A673 (cell line): ENCODE measurements around the gene B3GNT8. TPM values are rescaled to one million over a fixed set of nuclear protein-coding genes. Genes with fewer than 3 reads are reported as not detected.

ENCODE experiments used
- BruUV-seq: library from RNA; stranded (reverse); fragments of 400-500 nt; replicated peaks from 2 replicates; lab custom pipeline; 2021; lab: Mats Ljungman, UMichigan
- CTCF ChIA-PET: fragments of 300-600 bp; sonication (Branson Sonifier 250); formaldehyde crosslinking; loops from one replicate; lab custom pipeline; 2022; ENCODE audit warnings: antibody characterized with exemption; lab: Charles Lee
- POLR2A ChIA-PET: fragments of 300-600 bp; sonication (Branson Sonifier 250); formaldehyde crosslinking; loops from one replicate; lab custom pipeline; 2022; ENCODE audit warnings: antibody characterized with exemption; ENCODE audit not compliant: low non-redundant PET; lab: Charles Lee
- DNase-seq: peaks from one replicate; pipeline ENCODE4 v3.0.0-alpha.2; 2015; ENCODE audit warnings: low spot score
- H3K27ac ChIP-seq: fragments of 200-600 bp; sonication (generic); 2 replicates; pipeline ENCODE4 v1.5.1; 2016; ENCODE audit warnings: mixed run types, low read depth, mild to moderate bottlenecking, mixed read lengths, antibody characterized with exemption, low read length; ENCODE audit not compliant: poor library complexity, severe bottlenecking
- H3K27me3 ChIP-seq: fragments of 200-600 bp; sonication (generic); replicated peaks from 2 replicates; pipeline ENCODE4 v1.6.1; 2017; ENCODE audit warnings: mixed run types, low read depth, mild to moderate bottlenecking, mixed read lengths, antibody characterized with exemption, low read length; ENCODE audit not compliant: insufficient read depth, poor library complexity
- H3K36me3 ChIP-seq: fragments of 200-600 bp; sonication (generic); 2 replicates; pipeline ENCODE4 v1.6.1; 2016; ENCODE audit warnings: mixed run types, mild to moderate bottlenecking, mixed read lengths, antibody characterized with exemption, low read length; ENCODE audit not compliant: insufficient read depth, poor library complexity, severe bottlenecking
- H3K4me1 ChIP-seq: fragments of 200-600 bp; sonication (generic); 2 replicates; pipeline ENCODE4 v1.6.1; 2017; ENCODE audit warnings: mixed run types, mild to moderate bottlenecking, mixed read lengths, antibody characterized with exemption, low read length; ENCODE audit not compliant: insufficient read depth, poor library complexity, severe bottlenecking
- H3K4me3 ChIP-seq: fragments of 200-600 bp; sonication (generic); 2 replicates; pipeline ENCODE4 v1.5.1; 2016; ENCODE audit warnings: low read depth, mixed run types, mild to moderate bottlenecking, mixed read lengths, low read length; ENCODE audit not compliant: poor library complexity, severe bottlenecking
- H3K9me3 ChIP-seq: fragments of 200-600 bp; sonication (generic); 2 replicates; pipeline ENCODE4 v1.6.1; 2016; ENCODE audit warnings: mixed run types, low read depth, mild to moderate bottlenecking, mixed read lengths, antibody characterized with exemption, low read length; ENCODE audit not compliant: poor library complexity, severe bottlenecking
- CTCF ChIP-seq: fragments of 300-800, 200-600 bp; sonication (generic); conservative IDR thresholded peaks from 2 replicates; pipeline ENCODE4 v1.5.1; 2017; ENCODE audit warnings: low read depth, mild to moderate bottlenecking, antibody characterized with exemption, low read length, moderate library complexity, mixed read lengths
- EZH2 ChIP-seq: fragments of 200-600 bp; sonication (generic); IDR thresholded peaks from 2 replicates; pipeline ENCODE4 v1.6.1; 2017; ENCODE audit warnings: borderline replicate concordance, low read depth, mild to moderate bottlenecking, mixed read lengths, antibody characterized with exemption, low read length; ENCODE audit not compliant: poor library complexity, severe bottlenecking
- intact Hi-C: fragments of 100-400 bp; cut with micrococcal nuclease; formaldehyde crosslinking; loops from one replicate; pipeline ENCODE4 v1.10.0; 2022; ENCODE audit not compliant: unreplicated experiment
- total RNA-seq: library from RNA; stranded (reverse); gene quantifications from 2 replicates; pipeline ENCODE4 v1.2.3, GENCODE V29; 2021

B3GNT8 gene
- total RNA-seq, 1 experiment from 2014 or later, result 0.41 TPM

GRCh38 chr19:41430922-41431321 is 3.7 kb upstream of the B3GNT8 start:
- CTCF ChIA-PET, result no interaction called here
- Histone ChIP-seq H3K4me3 (no peak overlapping the region), H3K27ac (peak overlapping the region; percentile 26), H3K27me3 (no peaks in the 10 kb centered on the region), H3K4me1 (peaks cover 25% of the 10 kb centered on the region), H3K36me3 (peaks cover 16% of the 10 kb centered on the region), H3K9me3 (no peaks in the 10 kb centered on the region)
- POLR2A ChIA-PET, result no interaction called here
- peak; percentile 35 for DNase-seq
- BruUV-seq, result no TSS peak
- TF ChIP-seq EZH2 (no peak), CTCF (no peak)
- intact Hi-C loops, result no loop called here

GRCh38 chr19:41428481-41428859 is 1.3 kb upstream of the B3GNT8 start:
- no TSS peak for BruUV-seq
- H3K27ac ChIP-seq, result peak overlapping the region; percentile 70
- POLR2A ChIA-PET, result no interaction called here

GRCh38 chr19:41427647-41428480 is 690 bp upstream of the B3GNT8 start:
- POLR2A ChIA-PET, result no interaction called here
- Histone ChIP-seq H3K27ac (peak overlapping the region; percentile 70), H3K27me3 (no peaks in the 10 kb centered on the region), H3K4me1 (peaks cover 25% of the 10 kb centered on the region), H3K9me3 (no peaks in the 10 kb centered on the region), H3K36me3 (peaks cover 19% of the 10 kb centered on the region), H3K4me3 (no peak overlapping the region)
- CTCF ChIA-PET, result no interaction called here
- TF ChIP-seq CTCF (no peak), EZH2 (no peak)
- BruUV-seq, result no TSS peak
- intact Hi-C loops, result no loop called here
- peak; percentile 17 for DNase-seq

More at GRCh38 chr19:41428481-41428859, 1.3 kb upstream of the B3GNT8 start:
- Histone ChIP-seq H3K9me3 (no peaks in the 10 kb centered on the region), H3K4me3 (no peak overlapping the region), H3K36me3 (peaks cover 17% of the 10 kb centered on the region), H3K27me3 (no peaks in the 10 kb centered on the region), H3K4me1 (peaks cover 25% of the 10 kb centered on the region)
- peak; percentile 16 for DNase-seq
- intact Hi-C loops, result no loop called here
- CTCF ChIA-PET, result no interaction called here
- TF ChIP-seq CTCF (no peak), EZH2 (no peak)
